ENCODE data around the gene ARFGAP3.

ARFGAP3 gene

DNA sequence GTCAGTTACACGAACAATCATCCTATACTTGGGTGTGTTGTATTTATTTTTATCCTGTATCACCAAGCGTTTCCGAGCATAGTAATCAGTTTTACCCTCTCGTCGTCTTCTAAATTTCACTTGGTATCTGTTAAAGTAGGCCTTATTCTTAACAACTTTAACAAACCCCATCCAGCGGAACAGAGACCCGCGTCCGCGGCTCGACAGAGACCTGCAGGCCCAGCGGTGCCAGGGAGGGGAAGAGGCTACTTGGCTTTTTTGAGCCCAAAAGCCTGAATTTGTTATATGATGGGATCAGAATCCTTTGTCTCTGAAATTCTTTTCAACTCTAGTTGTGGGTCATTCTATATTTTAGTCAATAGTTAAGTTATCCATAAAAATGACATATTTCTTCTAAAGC lies 79.9 kb downstream of the ARFGAP3 start:
- no peak for DNase-seq (ENCODE audit: extremely low spot score)
- CTCF ChIA-PET, result no interaction called here
- POLR2A ChIA-PET, result no interaction called here
- TF ChIP-seq NFRKB (IDR thresholded peaks at IDR 0.05) (no peak), FOXA1 (IDR thresholded peaks at IDR 0.05) (no peak), SP1 (IDR thresholded peaks at IDR 0.05) (no peak), SUZ12 (IDR thresholded peaks at IDR 0.05) (no peak), CTBP1 (IDR thresholded peaks at IDR 0.05; ENCODE audit: borderline replicate concordance) (no peak), FOXM1 (IDR thresholded peaks at IDR 0.05; ENCODE audit: borderline replicate concordance) (no peak), ZNF384 (IDR thresholded peaks at IDR 0.05) (no peak), ARNT (IDR thresholded peaks at IDR 0.05) (no peak), L3MBTL2 (conservative IDR thresholded peaks at IDR 0.05) (no peak), TARDBP (IDR thresholded peaks at IDR 0.05) (no peak), FOXK2 (IDR thresholded peaks at IDR 0.05) (no peak), LEF1 (IDR thresholded peaks at IDR 0.05; ENCODE audit: borderline replicate concordance) (no peak), HDGF (IDR thresholded peaks at IDR 0.05; ENCODE audit: borderline replicate concordance) (no peak), ELF4 (IDR thresholded peaks at IDR 0.05) (no peak), BHLHE40 (IDR thresholded peaks at IDR 0.05; ENCODE audit: borderline replicate concordance) (no peak)
- TF ChIP-seq, protein P1, sequence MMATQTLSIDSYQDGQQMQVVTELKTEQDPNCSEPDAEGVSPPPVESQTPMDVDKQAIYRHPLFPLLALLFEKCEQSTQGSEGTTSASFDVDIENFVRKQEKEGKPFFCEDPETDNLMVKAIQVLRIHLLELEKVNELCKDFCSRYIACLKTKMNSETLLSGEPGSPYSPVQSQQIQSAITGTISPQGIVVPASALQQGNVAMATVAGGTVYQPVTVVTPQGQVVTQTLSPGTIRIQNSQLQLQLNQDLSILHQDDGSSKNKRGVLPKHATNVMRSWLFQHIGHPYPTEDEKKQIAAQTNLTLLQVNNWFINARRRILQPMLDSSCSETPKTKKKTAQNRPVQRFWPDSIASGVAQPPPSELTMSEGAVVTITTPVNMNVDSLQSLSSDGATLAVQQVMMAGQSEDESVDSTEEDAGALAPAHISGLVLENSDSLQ (IDR thresholded peaks at IDR 0.05), result no peak

DNA sequence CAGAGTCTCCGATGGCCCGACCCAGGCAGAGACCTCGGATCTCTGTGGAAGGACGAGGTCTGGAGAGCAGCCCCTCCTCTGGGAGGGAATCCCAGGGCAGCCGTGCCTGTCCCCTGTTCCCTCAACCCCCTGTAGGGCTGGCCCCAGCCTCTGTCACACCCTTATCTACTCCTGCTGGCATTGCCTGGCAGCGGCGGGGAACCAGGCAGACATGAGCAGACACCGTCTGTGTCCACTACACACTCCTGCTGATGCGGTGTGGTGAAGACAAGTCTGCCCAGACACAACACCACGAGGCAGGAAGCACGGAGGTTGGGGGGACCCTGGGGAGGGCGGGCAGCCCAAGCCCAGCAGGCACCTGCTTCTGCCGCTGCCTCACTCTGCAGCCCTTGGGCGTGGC lies 83.9 kb downstream of the ARFGAP3 start:
- ChIA-PET POLR2A (no interaction called here), CTCF (no interaction called here)
- no peak for TF ChIP-seq FOXA1 (IDR thresholded peaks at IDR 0.05)
- TF ChIP-seq ZNF384 (IDR thresholded peaks at IDR 0.05), result no peak
- no peak for TF ChIP-seq ARNT (IDR thresholded peaks at IDR 0.05)
- TF ChIP-seq ELF4 (IDR thresholded peaks at IDR 0.05), result no peak
- no peak for TF ChIP-seq NFRKB (IDR thresholded peaks at IDR 0.05)
- TF ChIP-seq, protein P1 (IDR thresholded peaks at IDR 0.05), result no peak
- TF ChIP-seq FOXM1 (IDR thresholded peaks at IDR 0.05; ENCODE audit: borderline replicate concordance), result no peak
- no peak for TF ChIP-seq LEF1 (IDR thresholded peaks at IDR 0.05; ENCODE audit: borderline replicate concordance)
- no peak for TF ChIP-seq CTBP1 (IDR thresholded peaks at IDR 0.05; ENCODE audit: borderline replicate concordance)
- no peak for TF ChIP-seq HDGF (IDR thresholded peaks at IDR 0.05; ENCODE audit: borderline replicate concordance)
- no peak for DNase-seq (ENCODE audit: extremely low spot score)

DNA sequence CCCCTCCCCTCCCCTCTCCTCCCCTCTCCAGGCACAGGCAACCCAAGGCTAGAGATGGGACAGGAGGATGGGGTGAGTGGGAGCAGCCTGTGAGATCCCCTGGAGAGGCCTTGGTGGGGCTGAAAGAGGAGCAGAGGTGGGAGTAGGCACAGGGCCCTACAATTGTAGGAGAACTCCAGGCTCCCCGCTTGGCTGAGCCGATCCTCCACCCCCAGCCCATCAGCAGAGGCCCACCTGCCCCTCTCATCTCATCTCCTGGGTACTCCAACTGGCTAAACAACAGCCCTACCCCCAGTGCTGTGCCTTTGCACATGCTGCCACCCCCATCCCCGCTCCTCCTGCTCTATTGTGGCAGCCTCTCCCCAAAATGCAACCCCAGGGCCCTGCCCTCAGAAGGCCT lies 84.4 kb downstream of the ARFGAP3 start:
- ChIA-PET POLR2A (no interaction called here), CTCF (no interaction called here)
- DNase-seq (ENCODE audit: extremely low spot score), result no peak
- no peak for TF ChIP-seq BHLHE40 (IDR thresholded peaks at IDR 0.05; ENCODE audit: borderline replicate concordance)
- TF ChIP-seq FOXK2 (IDR thresholded peaks at IDR 0.05), result no peak
- TF ChIP-seq ARNT (IDR thresholded peaks at IDR 0.05), result no peak
- no peak for TF ChIP-seq L3MBTL2 (conservative IDR thresholded peaks at IDR 0.05)
- no peak for TF ChIP-seq SP1 (IDR thresholded peaks at IDR 0.05)
- TF ChIP-seq, protein P1 (IDR thresholded peaks at IDR 0.05), result no peak
- TF ChIP-seq LEF1 (IDR thresholded peaks at IDR 0.05; ENCODE audit: borderline replicate concordance), result no peak
- no peak for TF ChIP-seq CTBP1 (IDR thresholded peaks at IDR 0.05; ENCODE audit: borderline replicate concordance)
- TF ChIP-seq HDGF (IDR thresholded peaks at IDR 0.05; ENCODE audit: borderline replicate concordance), result no peak
- TF ChIP-seq SUZ12 (IDR thresholded peaks at IDR 0.05), result no peak
- no peak for TF ChIP-seq TARDBP (IDR thresholded peaks at IDR 0.05)
- TF ChIP-seq ZNF384 (IDR thresholded peaks at IDR 0.05), result no peak
- TF ChIP-seq FOXM1 (IDR thresholded peaks at IDR 0.05; ENCODE audit: borderline replicate concordance), result no peak
- TF ChIP-seq ELF4 (IDR thresholded peaks at IDR 0.05), result no peak
- TF ChIP-seq FOXA1 (IDR thresholded peaks at IDR 0.05), result no peak

DNA sequence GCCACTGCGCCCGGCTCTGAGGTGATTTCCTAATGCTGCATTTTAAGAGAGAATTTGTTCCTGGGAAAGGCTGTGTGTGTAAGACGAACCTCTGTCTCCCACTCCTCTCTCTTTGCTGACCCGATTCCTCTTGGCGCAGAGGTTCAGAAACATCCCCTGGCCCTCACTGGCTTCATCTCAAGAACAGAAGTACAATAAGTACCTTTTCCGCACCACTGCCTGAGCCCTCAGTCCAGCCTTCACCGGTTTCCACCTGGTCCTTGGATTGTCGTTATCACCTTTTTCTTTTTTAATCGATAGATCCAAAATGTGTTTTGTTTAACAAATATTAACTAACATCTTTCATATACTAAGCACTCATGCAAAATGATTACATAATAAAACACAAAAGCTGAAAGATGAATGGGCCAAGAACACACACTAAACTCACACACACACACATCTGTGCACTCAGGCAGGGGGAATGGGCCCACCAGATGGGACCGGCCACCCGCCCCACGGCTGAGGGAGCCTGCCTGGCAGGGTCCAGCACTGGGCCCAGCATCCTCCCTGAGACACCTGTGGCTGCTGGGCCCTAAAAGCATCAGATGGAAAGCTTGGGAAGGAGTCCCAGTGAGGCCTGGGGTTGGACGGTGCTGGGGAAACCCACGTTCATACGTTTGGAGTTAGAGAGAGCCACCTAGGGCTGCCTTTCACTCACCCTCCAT lies 86.0 kb downstream of the ARFGAP3 start:
- ChIA-PET POLR2A (no interaction called here), CTCF (interaction anchor here (0.7 kb wide), 1 partner anchor 103 kb away, joined by 3 read pairs; no protein-coding TSS in a partner anchor)
- no peak for DNase-seq (ENCODE audit: extremely low spot score)
- TF ChIP-seq, protein P1 (IDR thresholded peaks at IDR 0.05), result no peak
- TF ChIP-seq FOXA1 (IDR thresholded peaks at IDR 0.05) (no peak), HDGF (IDR thresholded peaks at IDR 0.05; ENCODE audit: borderline replicate concordance) (no peak), ARNT (IDR thresholded peaks at IDR 0.05) (no peak), SUZ12 (IDR thresholded peaks at IDR 0.05) (no peak), SP1 (IDR thresholded peaks at IDR 0.05) (no peak), CTBP1 (IDR thresholded peaks at IDR 0.05; ENCODE audit: borderline replicate concordance) (no peak), BHLHE40 (IDR thresholded peaks at IDR 0.05; ENCODE audit: borderline replicate concordance) (no peak), ELF4 (IDR thresholded peaks at IDR 0.05) (no peak), NFRKB (IDR thresholded peaks at IDR 0.05) (no peak), TARDBP (IDR thresholded peaks at IDR 0.05) (no peak)

DNA sequence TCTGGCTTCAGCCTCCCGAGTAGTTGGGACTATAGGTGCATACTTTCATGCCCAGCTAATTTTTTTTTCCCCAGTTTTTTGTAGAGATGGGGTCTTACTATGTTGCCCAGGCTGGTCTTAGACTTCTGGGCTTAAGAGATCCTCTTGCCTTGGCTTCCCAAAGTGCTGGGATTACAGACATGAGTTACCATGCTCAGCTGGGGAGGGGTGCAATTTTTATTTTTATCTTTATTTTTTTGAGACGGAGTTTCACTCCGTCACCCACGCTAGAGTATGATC lies 86.7 kb downstream of the ARFGAP3 start:
- ChIA-PET CTCF (interaction anchor here (0.7 to 1.0 kb wide), 2 partner anchors 103 to 149 kb away, joined by 3 read pairs; no protein-coding TSS in a partner anchor), POLR2A (no interaction called here)
- no peak for DNase-seq (ENCODE audit: extremely low spot score)
- no peak for TF ChIP-seq L3MBTL2 (conservative IDR thresholded peaks at IDR 0.05)
- no peak for TF ChIP-seq ARNT (IDR thresholded peaks at IDR 0.05)
- TF ChIP-seq, protein P1 (IDR thresholded peaks at IDR 0.05), result no peak
- no peak for TF ChIP-seq ELF4 (IDR thresholded peaks at IDR 0.05)
- TF ChIP-seq FOXM1 (IDR thresholded peaks at IDR 0.05; ENCODE audit: borderline replicate concordance), result no peak
- no peak for TF ChIP-seq TARDBP (IDR thresholded peaks at IDR 0.05)
- no peak for TF ChIP-seq SUZ12 (IDR thresholded peaks at IDR 0.05)
